Measurements from ENCODE around the gene GLYATL3.

GRCh38 chr6:49550492-49551077 is 50.9 kb downstream of the GLYATL3 start, which contains the start of gene C6orf141:
- no peak for TF ChIP-seq GATA3 (IDR thresholded peaks at IDR 0.05; ENCODE audit: low read depth, low read length)
- TF ChIP-seq GATA2 (IDR thresholded peaks at IDR 0.05; ENCODE audit: low read depth, low read length), result no peak

Data from SH-SY5Y (cell line).